ENCODE data around the gene MNAT1. TPM values are rescaled to one million over a fixed set of nuclear protein-coding genes. Genes with fewer than 3 reads are reported as not detected.

MNAT1 gene
- total RNA-seq, result 46.7 and 89.0 TPM in 2 replicates

DNA sequence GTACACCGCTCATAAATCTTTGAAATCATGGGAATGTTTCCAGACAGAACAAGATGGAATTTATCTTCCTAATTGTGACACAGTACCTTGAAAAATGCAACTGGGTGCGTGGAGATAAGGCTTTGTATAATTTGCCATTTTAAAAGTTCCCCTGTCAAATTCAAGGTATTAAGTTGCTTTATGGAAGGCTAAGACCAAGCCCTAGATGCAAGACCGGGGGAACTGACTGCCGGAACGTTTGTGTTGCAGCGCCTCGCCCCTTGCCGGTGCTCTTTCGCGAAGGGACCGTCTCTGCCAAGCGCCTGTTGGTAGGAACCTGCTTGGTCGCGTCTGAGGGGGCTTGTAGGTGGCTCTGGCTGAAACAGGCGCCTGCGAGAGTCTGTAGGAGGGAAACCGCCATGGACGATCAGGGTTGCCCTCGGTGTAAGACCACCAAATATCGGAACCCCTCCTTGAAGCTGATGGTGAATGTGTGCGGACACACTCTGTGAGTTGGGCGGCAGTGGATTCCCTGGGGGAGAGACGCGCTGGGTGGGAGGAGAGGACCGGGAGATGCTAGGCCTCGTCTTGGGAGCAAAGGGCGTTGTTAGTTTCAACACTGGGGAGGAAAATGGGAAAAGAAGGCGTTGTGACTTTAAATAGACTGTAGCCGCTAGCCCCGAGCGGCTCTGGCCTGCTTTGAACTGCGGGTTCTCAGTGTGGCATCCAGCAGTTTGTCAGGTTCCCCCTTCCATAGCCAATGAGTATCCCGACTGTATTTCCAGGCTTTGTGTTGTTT, at the start of gene MNAT1:
Gene MNAT1, plus strand, starts transcription at position 297 of the 778 bp plus-strand sequence. Its CDS starts 102 bp downstream, at position 399.

DNA sequence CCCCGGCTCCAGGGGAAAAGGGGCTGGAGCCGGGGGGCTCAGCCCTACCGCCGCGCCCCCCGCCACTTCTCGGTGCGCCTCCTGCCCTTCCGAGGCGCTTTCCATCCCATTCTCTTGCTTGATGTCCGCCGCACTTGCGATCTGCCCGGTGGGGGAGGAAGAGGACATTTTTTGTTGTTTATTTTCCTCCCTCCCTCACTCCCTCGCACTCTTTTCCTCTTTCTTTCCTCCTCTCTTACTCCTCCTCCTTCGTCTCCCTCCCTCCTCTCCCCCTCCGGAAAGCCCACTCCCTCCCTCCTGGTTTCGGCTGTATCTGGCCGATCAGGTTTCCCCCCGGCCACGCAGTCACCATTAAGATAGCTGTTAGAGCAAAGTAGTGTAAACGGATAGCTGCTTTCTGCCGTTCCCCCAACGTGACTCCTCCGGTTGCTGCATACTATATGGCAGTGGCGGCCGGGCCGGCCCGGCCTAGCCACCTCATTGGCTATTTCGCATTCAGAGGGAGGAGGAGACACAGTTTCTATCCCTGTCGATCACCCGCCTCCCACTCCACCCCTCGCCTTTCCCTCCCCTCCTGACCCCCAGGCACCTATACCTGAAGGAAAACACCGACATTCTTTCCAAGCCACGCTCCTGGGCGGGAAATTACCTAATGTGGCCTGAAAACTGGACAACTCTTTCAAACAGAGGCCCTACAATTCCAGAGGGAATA, 10.5 kb upstream of the MNAT1 start, which contains the start of gene SIX4:
Gene SIX4, minus strand, starts transcription at position 445 of the 712 bp plus-strand sequence. Its CDS starts 277 bp downstream, at position 168.

DNA sequence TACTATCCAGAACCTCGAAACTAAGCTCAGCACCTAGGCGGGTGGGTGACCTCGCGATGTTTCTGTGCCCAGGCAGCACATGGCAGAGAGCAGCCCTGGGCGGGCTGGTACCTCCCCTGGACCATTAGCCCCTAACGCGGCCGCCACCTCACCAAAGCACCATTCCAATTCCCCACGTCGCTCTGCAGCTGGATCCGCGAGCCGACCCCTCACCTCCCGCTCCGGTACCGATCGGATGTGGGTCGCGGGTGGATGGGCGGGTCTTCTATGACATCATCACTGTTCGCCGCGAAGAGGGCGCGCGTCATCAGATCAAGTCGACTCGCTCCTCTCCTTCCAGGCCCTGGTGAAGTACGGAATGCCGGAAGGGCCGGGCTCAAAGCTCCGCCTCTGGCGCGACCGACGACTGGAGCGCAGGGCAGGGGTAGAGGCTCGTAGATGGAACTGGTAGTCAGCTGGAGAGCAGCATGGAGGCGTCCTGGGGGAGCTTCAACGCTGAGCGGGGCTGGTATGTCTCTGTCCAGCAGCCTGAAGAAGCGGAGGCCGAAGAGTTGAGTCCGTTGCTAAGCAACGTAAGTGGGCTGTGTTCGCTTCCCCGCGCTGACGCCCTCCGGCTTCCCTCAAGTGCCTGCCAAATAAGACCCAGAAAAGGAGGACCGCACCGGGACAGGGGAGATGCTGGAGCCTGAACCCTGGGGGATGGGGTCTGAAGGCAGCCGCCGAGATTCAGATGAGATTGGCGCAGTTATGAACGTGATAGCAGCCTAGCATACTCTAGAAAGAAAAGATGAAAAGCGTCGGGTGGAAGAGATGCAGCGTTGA, 246.5 kb downstream of the MNAT1 start, which contains the start of the genes SLC38A6 and TRMT5:
Gene SLC38A6, plus strand, starts transcription at position 435 of the 822 bp plus-strand sequence. Its CDS starts 33 bp downstream, at position 468.
Gene TRMT5, minus strand, starts transcription at position 269 of the 822 bp plus-strand sequence. Its CDS starts 106 bp downstream, at position 163.

Other genes with a start within 250 kb of the MNAT1 start
- gene C14orf39, start 248.7 kb upstream of the MNAT1 start, total RNA-seq, result not detected in 2 replicates
- not detected in 2 replicates for gene SIX6, start 225.6 kb upstream of the MNAT1 start, total RNA-seq
- gene SIX1, start 85.3 kb upstream of the MNAT1 start, total RNA-seq, result 0.46 and 0.97 TPM in 2 replicates
- gene SIX4, start 10.4 kb upstream of the MNAT1 start, total RNA-seq, result 4.4 and 4.9 TPM in 2 replicates
- gene TRMT5, start 246.3 kb downstream of the MNAT1 start, total RNA-seq, result 13.0 and 17.8 TPM in 2 replicates
- 33.0 and 34.4 TPM in 2 replicates for gene SLC38A6, start 246.5 kb downstream of the MNAT1 start, total RNA-seq